Endodermal cell (in vitro differentiated cells): ENCODE results near the gene FER. TPM values are rescaled to one million over a fixed set of nuclear protein-coding genes. Genes with fewer than 3 reads are reported as not detected.
"Not testable (repeated sequence)": the region's sequence is repeated elsewhere in the genome, so short reads cannot be mapped to it uniquely, and the experiment has no call there.

Source experiments
- DNase-seq: peaks from one replicate; pipeline ENCODE4 v3.0.0-alpha.2; 2017
- H3K27ac ChIP-seq: 2 replicates; pipeline ENCODE4 v1.5.1; 2013; ENCODE audit warnings: mild to moderate bottlenecking, low read depth, low read length, moderate library complexity
- H3K27me3 ChIP-seq: 2 replicates; pipeline ENCODE4 v1.6.1; 2013; ENCODE audit warnings: mild to moderate bottlenecking, low read length, moderate library complexity; ENCODE audit not compliant: insufficient read depth, control insufficient read depth, poor library complexity, severe bottlenecking
- H3K36me3 ChIP-seq: 2 replicates; pipeline ENCODE4 v1.7.0; 2013; ENCODE audit warnings: mild to moderate bottlenecking, low read length, moderate library complexity; ENCODE audit not compliant: control insufficient read depth, insufficient read depth
- H3K4me1 ChIP-seq: one replicate; pipeline ENCODE4 v1.7.0; 2013; ENCODE audit warnings: low read length; ENCODE audit not compliant: control insufficient read depth, insufficient read depth
- H3K4me3 ChIP-seq: 2 replicates; pipeline ENCODE4 v1.5.1; 2013; ENCODE audit warnings: mild to moderate bottlenecking, low read length, moderate library complexity
- H3K9ac ChIP-seq: 2 replicates; pipeline ENCODE4 v1.6.1; 2013; ENCODE audit warnings: mild to moderate bottlenecking, low read length, moderate library complexity; ENCODE audit not compliant: poor library complexity, severe bottlenecking; ENCODE audit errors: extremely low read depth
- H3K9me3 ChIP-seq: 2 replicates; pipeline ENCODE4 v1.6.1; 2013; ENCODE audit warnings: mild to moderate bottlenecking, low read length, moderate library complexity; ENCODE audit not compliant: control insufficient read depth
- H3K27ac Mint-ChIP-seq: 2 replicates; pipeline ENCODE4 v1.8.0; 2020; ENCODE audit warnings: mixed read lengths
- H3K27me3 Mint-ChIP-seq: 2 replicates; pipeline ENCODE4 v1.8.0; 2021; ENCODE audit warnings: mild to moderate bottlenecking, mixed read lengths; ENCODE audit not compliant: insufficient read depth
- H3K36me3 Mint-ChIP-seq: 2 replicates; pipeline ENCODE4 v1.8.0; 2020; ENCODE audit warnings: low read depth, mixed read lengths
- H3K4me1 Mint-ChIP-seq: 2 replicates; pipeline ENCODE4 v1.8.0; 2020; ENCODE audit warnings: mixed read lengths
- H3K4me3 Mint-ChIP-seq: 2 replicates; pipeline ENCODE4 v1.8.0; 2020; ENCODE audit warnings: mild to moderate bottlenecking, moderate library complexity, mixed read lengths
- H3K9me3 Mint-ChIP-seq: 2 replicates; pipeline ENCODE4 v1.8.0; 2020; ENCODE audit warnings: mild to moderate bottlenecking, mixed read lengths
- CTCF ChIP-seq: fragments of 200-600 bp; sonication (generic); conservative IDR thresholded peaks from 2 replicates; pipeline ENCODE4 v1.5.0; 2021; ENCODE audit warnings: antibody characterized with exemption, mild to moderate bottlenecking
- WGBS, 2 experiments: methylation state at CpG; one replicate each; pipeline versions ENCODE4 v1.1.5 to v1.1.7; 2013; ENCODE audit warnings: missing lambda C conversion rate in 2 of 2, mixed read lengths in 1 of 2; ENCODE audit not compliant: insufficient coverage in 1 of 2, insufficient read length in 1 of 2; 5-methylcytosine and 5-hydroxymethylcytosine counted together
- total RNA-seq, 2 donors: library from RNA; stranded (reverse); fragmentation: NEBNext Ultra II Directional in 1 of 2; extraction: Animal tissue kit (Norgen Biotek cat#: 25700) in 1 of 2; gene quantifications; 2 replicates in 1 of 2; 3 replicates in 1 of 2; pipeline ENCODE4 v1.2.1, GENCODE V29; 2021

FER gene
- total RNA-seq, 2 donors from 2014 or later: 24.5 to 26.8 TPM

DNA sequence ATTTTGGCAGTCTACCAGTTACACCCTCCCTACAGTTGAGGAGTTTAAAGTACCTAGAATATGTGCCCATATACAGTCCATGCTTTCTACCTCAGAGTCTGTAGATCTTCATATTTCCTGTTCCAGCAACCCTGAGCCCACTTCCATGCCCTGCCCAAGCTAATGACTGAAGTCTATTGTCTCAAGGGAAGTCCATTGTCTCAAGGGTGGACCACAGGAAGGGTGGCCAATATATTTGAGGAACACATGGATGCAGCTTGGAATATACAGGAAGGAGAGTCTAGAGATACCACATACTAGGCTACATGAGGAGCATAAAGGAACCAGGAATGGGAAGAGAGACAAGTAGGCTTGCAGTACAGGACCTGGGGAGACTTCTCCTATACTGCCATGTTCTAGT, 274.4 kb downstream of the FER start:
- Mint-ChIP-seq H3K4me1 (no peaks in the 10 kb centered on the region), H3K27ac (no peak overlapping the region), H3K27me3 (no peaks in the 10 kb centered on the region), H3K36me3 (peaks cover 8% of the 10 kb centered on the region), H3K4me3 (no peak overlapping the region), H3K9me3 (peaks cover 7% of the 10 kb centered on the region)
- DNase-seq: no peak
- Histone ChIP-seq H3K4me1 (no peaks in the 10 kb centered on the region), H3K4me3 (no peak overlapping the region), H3K27me3 (no peaks in the 10 kb centered on the region), H3K36me3 (no peaks in the 10 kb centered on the region), H3K9me3 (peaks cover 8% of the 10 kb centered on the region), H3K27ac (no peak overlapping the region), H3K9ac (no peak overlapping the region)
- no peak for TF ChIP-seq CTCF

GRCh38 chr5:109025729-109026128, 278.0 kb downstream of the FER start:
- not testable (repeated sequence) for H3K4me3 Mint-ChIP-seq, H3K27ac Mint-ChIP-seq, H3K4me3 ChIP-seq, H3K36me3 ChIP-seq, H3K27ac ChIP-seq, H3K27me3 Mint-ChIP-seq, H3K9me3 Mint-ChIP-seq, H3K9ac ChIP-seq, H3K9me3 ChIP-seq, DNase-seq, H3K27me3 ChIP-seq, H3K36me3 Mint-ChIP-seq
- H3K4me1 Mint-ChIP-seq: peaks cover 24% of the 10 kb centered on the region
- 57 to 67% methylated on average over 1 of the region's 1 CpG for WGBS, 2 experiments
- H3K4me1 ChIP-seq: peaks cover 13% of the 10 kb centered on the region

DNA sequence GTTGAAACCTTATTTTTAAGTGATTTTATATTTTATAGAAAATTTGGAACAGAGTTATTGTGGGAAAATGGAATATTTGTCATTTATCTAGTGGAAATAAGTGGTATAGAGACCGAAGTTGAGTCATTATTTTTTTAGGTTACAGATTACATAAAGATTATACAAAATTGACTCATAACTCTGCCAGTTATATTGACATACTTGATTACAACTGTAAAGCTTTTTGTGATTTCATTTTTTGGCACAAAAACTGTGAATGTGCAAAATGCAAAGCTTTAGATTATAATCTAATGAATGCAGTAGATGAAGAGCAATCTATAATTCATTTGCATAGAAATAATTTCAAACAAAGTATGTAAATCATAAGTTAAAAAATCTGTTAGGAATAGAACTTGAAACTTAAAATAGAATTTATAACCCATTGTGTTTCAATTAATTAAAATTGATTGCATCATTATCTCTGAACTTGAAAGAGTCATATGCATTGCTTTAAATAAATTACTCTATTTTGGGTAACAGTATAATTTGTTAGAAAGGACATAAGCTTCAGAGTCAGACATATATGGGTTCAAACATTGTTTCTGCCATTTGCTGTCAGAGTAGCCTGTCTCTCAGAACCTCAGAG, 280.4 kb downstream of the FER start:
- Mint-ChIP-seq H3K4me3 (no peak overlapping the region), H3K36me3 (peaks cover 8% of the 10 kb centered on the region), H3K27me3 (no peaks in the 10 kb centered on the region), H3K27ac (no peak overlapping the region), H3K4me1 (peaks cover 28% of the 10 kb centered on the region), H3K9me3 (peaks cover 7% of the 10 kb centered on the region)
- DNase-seq: no peak
- Histone ChIP-seq H3K4me3 (no peak overlapping the region), H3K9me3 (peaks cover 8% of the 10 kb centered on the region), H3K4me1 (peaks cover 16% of the 10 kb centered on the region), H3K27me3 (no peaks in the 10 kb centered on the region), H3K27ac (no peak overlapping the region), H3K9ac (no peak overlapping the region), H3K36me3 (no peaks in the 10 kb centered on the region)
- no CpG with 5 or more reads among the region's 1 CpG for WGBS, 2 experiments
- no peak for TF ChIP-seq CTCF
